ENCODE measurements around the gene CYP8B1. TPM values are rescaled to one million over a fixed set of nuclear protein-coding genes. Genes with fewer than 3 reads are reported as not detected.

The CYP8B1 gene
- total RNA-seq, 1 experiment from 2014 or later: not detected

- TF ChIP-seq CTCF (conservative IDR thresholded peaks at IDR 0.05): no peak
- no peak for TF ChIP-seq EZH2 (IDR thresholded peaks at IDR 0.05; ENCODE audit: low read depth)
- no peak overlapping the region for H2AFZ ChIP-seq
- no peaks in the 10 kb centered on the region for H4K20me1 ChIP-seq (ENCODE audit: insufficient read depth)
- peaks cover 68% of the 10 kb centered on the region for H3K4me1 ChIP-seq (replicated peaks; ENCODE audit: insufficient read depth)
- no peak for DNase-seq
- H3K9me2 ChIP-seq (ENCODE audit: insufficient read depth): no peaks in the 10 kb centered on the region
- H3F3A ChIP-seq (ENCODE audit: insufficient read depth, low read depth): peaks cover 46% of the 10 kb centered on the region
- no TSS peak for BruUV-seq (replicated peaks)
- H3K4me2 ChIP-seq: no peak overlapping the region
- H3K36me3 ChIP-seq (ENCODE audit: low read depth): peaks cover 3% of the 10 kb centered on the region; the same call in 1 of the 2 replicates
- H3K4me3 ChIP-seq: no peak overlapping the region
- CTCF ChIA-PET: no interaction called here
- POLR2A ChIA-PET (ENCODE audit: unreplicated experiment): no interaction called here
- intact Hi-C loops (cut with micrococcal nuclease; ENCODE audit: unreplicated experiment): no loop called here
- peaks cover 69% of the 10 kb centered on the region for H3K79me2 ChIP-seq (ENCODE audit: low read depth)
- no peaks in the 10 kb centered on the region for H3K27me3 ChIP-seq (ENCODE audit: insufficient read depth, low read depth)
- no peak overlapping the region for H3K27ac ChIP-seq
- H3K9me3 ChIP-seq (ENCODE audit: insufficient read depth, low read depth): no peaks in the 10 kb centered on the region
Measured at GRCh38 chr3:42822828-42823227, 52.9 kb downstream of the CYP8B1 start.

Other genes with a start within 250 kb of the CYP8B1 start
- 8.1 and 9.6 TPM in 2 replicates for gene ZBTB47, start 222.2 kb downstream of the CYP8B1 start, total RNA-seq (2021)
- not detected in 2 replicates for gene KLHL40, start 190.3 kb downstream of the CYP8B1 start, total RNA-seq (2021)
- not detected in 2 replicates for gene HHATL, start 173.1 kb downstream of the CYP8B1 start, total RNA-seq (2021)
- 0.41 TPM in 1 of 2 replicates, not detected in the other for gene CCDC13, start 102.6 kb downstream of the CYP8B1 start, total RNA-seq (2021)
- gene HIGD1A, start 71.4 kb downstream of the CYP8B1 start, total RNA-seq (2021): 48.2 and 69.7 TPM in 2 replicates
- 1.0 and 2.9 TPM in 2 replicates for gene ACKR2, start 66.4 kb downstream of the CYP8B1 start, total RNA-seq (2021)
- gene ZNF662, start 30.3 kb upstream of the CYP8B1 start, total RNA-seq (2021): 7.5 and 9.2 TPM in 2 replicates
- not detected in 2 replicates for gene GASK1A, start 103.4 kb upstream of the CYP8B1 start, total RNA-seq (2021)
- 17.2 and 17.9 TPM in 2 replicates for gene POMGNT2, start 230.2 kb upstream of the CYP8B1 start, total RNA-seq (2021)

Measured in PC-9 (cell line).